ENCODE measurements around the gene PLP1.

PLP1 gene

DNA sequence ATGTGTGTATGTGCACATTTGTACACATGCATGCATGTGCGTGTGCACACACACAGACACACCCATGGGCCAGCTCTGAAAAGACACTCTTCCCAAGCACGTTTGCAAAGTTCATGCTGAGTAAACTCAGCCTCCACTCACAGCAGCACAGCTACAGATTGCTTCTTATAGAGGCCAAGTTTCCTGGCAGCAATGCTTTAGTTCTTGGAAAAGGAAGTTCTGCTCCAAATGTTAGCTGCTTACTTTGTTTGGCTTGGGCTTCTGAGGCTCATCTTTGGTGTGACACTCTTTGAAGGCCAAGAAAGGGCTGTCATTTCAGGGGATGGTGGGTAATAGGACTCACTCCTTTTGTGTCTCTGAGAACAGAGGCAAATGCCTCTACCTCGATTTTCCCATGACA, 6.6 kb downstream of the PLP1 start:
- H3K9ac ChIP-seq (ENCODE audit: low read length), result no peak overlapping the region
- H3K9me3 ChIP-seq (ENCODE audit: control insufficient read depth, low read length), result no peaks in the 10 kb centered on the region

DNA sequence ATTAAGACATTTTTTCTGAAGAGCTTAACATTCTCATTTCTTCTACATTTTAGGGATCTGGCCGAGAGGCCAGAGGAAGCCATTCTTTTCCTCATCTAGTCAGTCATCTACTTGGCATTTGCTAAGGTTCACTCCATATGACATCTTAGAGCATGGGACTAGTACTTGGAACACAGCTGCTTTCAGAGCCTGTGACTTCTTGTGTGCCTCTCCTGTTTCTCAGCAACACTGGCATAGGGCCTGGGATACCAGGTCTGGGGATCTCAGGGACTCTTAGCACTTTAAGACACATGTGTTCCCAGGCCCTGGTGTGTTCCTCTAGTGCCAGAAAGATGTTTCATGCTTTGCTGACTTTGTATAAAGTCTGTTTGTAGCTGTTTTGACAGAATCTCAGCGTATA, 7.3 kb downstream of the PLP1 start:
- Histone ChIP-seq H3K27me3 (ENCODE audit: control insufficient read depth, insufficient read depth, low read length) (no peaks in the 10 kb centered on the region), H3K9me3 (ENCODE audit: control insufficient read depth, low read length) (no peaks in the 10 kb centered on the region), H3K9ac (ENCODE audit: low read length) (no peak overlapping the region), H3K36me3 (ENCODE audit: control insufficient read depth, insufficient read depth, low read length) (no peaks in the 10 kb centered on the region), H3K4me1 (ENCODE audit: control insufficient read depth, insufficient read depth, low read length) (no peaks in the 10 kb centered on the region), H3K4me3 (ENCODE audit: low read length) (no peak overlapping the region)

More for the DNA sequence above, 6.6 kb downstream of the PLP1 start:
- no peaks in the 10 kb centered on the region for H3K36me3 ChIP-seq (ENCODE audit: control insufficient read depth, insufficient read depth, low read length)
- no peaks in the 10 kb centered on the region for H3K27me3 ChIP-seq (ENCODE audit: control insufficient read depth, insufficient read depth, low read length)
- H3K4me3 ChIP-seq (ENCODE audit: low read length), result no peak overlapping the region
- H3K4me1 ChIP-seq (ENCODE audit: control insufficient read depth, insufficient read depth, low read length), result no peaks in the 10 kb centered on the region

DNA sequence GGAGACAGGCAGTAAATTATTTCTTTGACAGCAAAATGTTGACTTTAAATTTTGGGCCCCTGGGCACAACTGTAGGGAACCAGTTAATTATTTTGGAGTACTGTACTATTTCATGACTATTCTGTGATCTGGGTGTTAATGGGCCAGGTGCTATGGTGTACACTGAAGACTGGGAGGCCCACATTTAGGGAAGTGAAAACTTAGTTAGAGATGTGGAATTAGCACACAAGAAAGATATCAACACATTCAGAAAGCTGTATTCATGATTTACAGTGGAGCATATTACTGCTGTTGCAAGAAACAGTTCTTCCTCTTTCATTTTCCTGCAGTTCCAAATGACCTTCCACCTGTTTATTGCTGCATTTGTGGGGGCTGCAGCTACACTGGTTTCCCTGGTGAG, 12.4 kb downstream of the PLP1 start:
- no peak overlapping the region for H3K9ac ChIP-seq (ENCODE audit: low read length)
- H3K4me3 ChIP-seq (ENCODE audit: low read length), result no peak overlapping the region
- no peaks in the 10 kb centered on the region for H3K9me3 ChIP-seq (ENCODE audit: control insufficient read depth, low read length)
- no peaks in the 10 kb centered on the region for H3K4me1 ChIP-seq (ENCODE audit: control insufficient read depth, insufficient read depth, low read length)
- H3K27me3 ChIP-seq (ENCODE audit: control insufficient read depth, insufficient read depth, low read length), result no peaks in the 10 kb centered on the region
- no peaks in the 10 kb centered on the region for H3K36me3 ChIP-seq (ENCODE audit: control insufficient read depth, insufficient read depth, low read length)

DNA sequence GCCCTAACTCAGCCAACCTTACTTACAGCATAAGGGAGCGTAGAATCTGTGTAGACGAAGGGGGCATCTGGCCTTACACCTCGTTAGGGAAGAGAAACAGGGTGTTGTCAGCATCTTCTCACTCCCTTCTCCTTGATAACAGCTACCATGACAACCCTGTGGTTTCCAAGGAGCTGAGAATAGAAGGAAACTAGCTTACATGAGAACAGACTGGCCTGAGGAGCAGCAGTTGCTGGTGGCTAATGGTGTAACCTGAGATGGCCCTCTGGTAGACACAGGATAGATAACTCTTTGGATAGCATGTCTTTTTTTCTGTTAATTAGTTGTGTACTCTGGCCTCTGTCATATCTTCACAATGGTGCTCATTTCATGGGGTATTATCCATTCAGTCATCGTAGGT, 14.6 kb downstream of the PLP1 start:
- H3K27me3 ChIP-seq (ENCODE audit: control insufficient read depth, insufficient read depth, low read length), result no peaks in the 10 kb centered on the region

DNA sequence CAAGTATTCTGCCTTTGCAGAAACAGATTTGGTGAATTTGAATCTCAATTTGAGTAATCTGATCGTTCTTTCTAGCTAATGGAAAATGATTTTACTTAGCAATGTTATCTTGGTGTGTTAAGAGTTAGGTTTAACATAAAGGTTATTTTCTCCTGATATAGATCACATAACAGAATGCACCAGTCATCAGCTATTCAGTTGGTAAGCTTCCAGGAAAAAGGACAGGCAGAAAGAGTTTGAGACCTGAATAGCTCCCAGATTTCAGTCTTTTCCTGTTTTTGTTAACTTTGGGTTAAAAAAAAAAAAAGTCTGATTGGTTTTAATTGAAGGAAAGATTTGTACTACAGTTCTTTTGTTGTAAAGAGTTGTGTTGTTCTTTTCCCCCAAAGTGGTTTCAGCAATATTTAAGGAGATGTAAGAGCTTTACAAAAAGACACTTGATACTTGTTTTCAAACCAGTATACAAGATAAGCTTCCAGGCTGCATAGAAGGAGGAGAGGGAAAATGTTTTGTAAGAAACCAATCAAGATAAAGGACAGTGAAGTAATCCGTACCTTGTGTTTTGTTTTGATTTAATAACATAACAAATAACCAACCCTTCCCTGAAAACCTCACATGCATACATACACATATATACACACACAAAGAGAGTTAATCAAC, 15.3 kb downstream of the PLP1 start:
- no peaks in the 10 kb centered on the region for H3K27me3 ChIP-seq (ENCODE audit: control insufficient read depth, insufficient read depth, low read length)
- H3K36me3 ChIP-seq (ENCODE audit: control insufficient read depth, insufficient read depth, low read length), result no peaks in the 10 kb centered on the region
- no peaks in the 10 kb centered on the region for H3K4me1 ChIP-seq (ENCODE audit: control insufficient read depth, insufficient read depth, low read length)
- H3K9me3 ChIP-seq (ENCODE audit: control insufficient read depth, low read length), result no peaks in the 10 kb centered on the region
- no peak overlapping the region for H3K9ac ChIP-seq (ENCODE audit: low read length)
- H3K4me3 ChIP-seq (ENCODE audit: low read length), result no peak overlapping the region

More for the DNA sequence above, 14.6 kb downstream of the PLP1 start:
- H3K9me3 ChIP-seq (ENCODE audit: control insufficient read depth, low read length), result no peaks in the 10 kb centered on the region
- H3K36me3 ChIP-seq (ENCODE audit: control insufficient read depth, insufficient read depth, low read length), result no peaks in the 10 kb centered on the region
- H3K4me1 ChIP-seq (ENCODE audit: control insufficient read depth, insufficient read depth, low read length), result no peaks in the 10 kb centered on the region
- H3K9ac ChIP-seq (ENCODE audit: low read length), result no peak overlapping the region
- no peak overlapping the region for H3K4me3 ChIP-seq (ENCODE audit: low read length)

DNA sequence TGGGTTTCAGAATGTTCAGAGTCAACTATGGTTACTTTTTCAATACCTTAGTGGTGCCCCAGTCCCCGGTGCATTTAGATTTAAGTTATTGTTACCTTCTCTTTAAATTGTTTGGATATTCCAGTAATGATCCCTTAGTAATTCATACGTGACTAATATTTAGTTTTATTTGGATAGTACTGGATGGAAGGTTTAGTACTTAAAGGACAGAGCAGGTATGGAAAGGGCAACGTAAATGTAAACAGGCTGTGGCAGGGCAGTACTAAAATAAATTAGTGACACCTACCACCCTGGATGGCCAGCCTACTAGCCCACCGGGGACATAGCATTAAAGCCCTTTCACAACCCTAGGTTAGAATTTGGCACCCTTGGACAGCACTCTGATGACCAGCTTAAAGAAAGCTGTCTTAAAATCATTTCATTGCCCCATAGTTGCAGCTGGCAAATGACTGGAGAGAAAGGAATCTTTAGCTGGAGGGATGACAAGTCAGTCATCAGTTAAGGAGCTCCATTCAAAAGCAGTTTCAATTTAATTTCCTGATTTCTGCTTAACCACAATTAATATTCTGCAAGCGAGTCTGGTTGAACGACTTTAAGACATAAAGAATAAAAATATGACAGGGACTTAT, 16.4 kb downstream of the PLP1 start:
- no peaks in the 10 kb centered on the region for H3K9me3 ChIP-seq (ENCODE audit: control insufficient read depth, low read length)
- no peak overlapping the region for H3K4me3 ChIP-seq (ENCODE audit: low read length)
- H3K36me3 ChIP-seq (ENCODE audit: control insufficient read depth, insufficient read depth, low read length), result no peaks in the 10 kb centered on the region
- no peaks in the 10 kb centered on the region for H3K27me3 ChIP-seq (ENCODE audit: control insufficient read depth, insufficient read depth, low read length)
- H3K9ac ChIP-seq (ENCODE audit: low read length), result no peak overlapping the region
- no peaks in the 10 kb centered on the region for H3K4me1 ChIP-seq (ENCODE audit: control insufficient read depth, insufficient read depth, low read length)

DNA sequence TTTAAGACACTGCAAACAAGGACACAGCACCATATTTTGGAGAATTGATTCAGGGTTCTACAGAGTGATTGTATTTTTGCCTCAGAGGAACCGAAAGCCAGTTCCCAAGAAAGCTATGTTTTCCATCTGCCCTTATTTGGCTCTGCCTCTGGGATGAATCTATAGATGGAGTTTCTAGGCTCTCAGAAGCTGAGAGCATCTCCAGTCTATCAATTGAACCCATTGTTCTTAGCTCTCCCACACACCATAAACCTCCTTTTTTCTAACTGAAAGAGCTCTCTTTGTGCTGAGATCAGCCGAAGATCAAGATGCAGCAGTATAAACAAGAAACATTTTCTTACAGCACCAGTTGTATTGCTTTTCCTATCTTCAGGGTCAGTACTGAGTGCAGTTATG, 16.9 kb downstream of the PLP1 start:
- Histone ChIP-seq H3K9me3 (ENCODE audit: control insufficient read depth, low read length) (no peaks in the 10 kb centered on the region), H3K4me3 (ENCODE audit: low read length) (no peak overlapping the region), H3K36me3 (ENCODE audit: control insufficient read depth, insufficient read depth, low read length) (no peaks in the 10 kb centered on the region), H3K9ac (ENCODE audit: low read length) (no peak overlapping the region), H3K4me1 (ENCODE audit: control insufficient read depth, insufficient read depth, low read length) (no peaks in the 10 kb centered on the region), H3K27me3 (ENCODE audit: control insufficient read depth, insufficient read depth, low read length) (no peaks in the 10 kb centered on the region)

DNA sequence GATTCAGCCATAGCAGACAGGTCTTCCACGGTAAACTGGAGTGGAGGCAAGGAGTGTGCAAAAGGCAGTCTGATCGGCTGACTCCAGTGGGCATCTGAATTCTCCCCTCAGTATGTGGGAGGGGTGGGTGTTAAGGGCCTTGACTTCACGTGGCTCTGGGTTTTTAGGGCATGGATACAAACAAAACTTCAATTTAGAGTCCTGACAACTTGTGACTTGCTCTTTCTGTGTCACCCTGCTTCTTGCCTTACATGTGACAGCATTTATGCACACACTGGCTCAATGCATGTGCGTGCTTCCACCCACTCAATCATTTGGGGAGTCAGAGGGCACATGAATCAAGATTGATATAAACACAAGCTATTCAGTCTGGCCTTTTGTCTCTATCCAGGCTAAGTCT, 17.5 kb downstream of the PLP1 start:
- no peaks in the 10 kb centered on the region for H3K4me1 ChIP-seq (ENCODE audit: control insufficient read depth, insufficient read depth, low read length)
- no peaks in the 10 kb centered on the region for H3K27me3 ChIP-seq (ENCODE audit: control insufficient read depth, insufficient read depth, low read length)
- no peak overlapping the region for H3K9ac ChIP-seq (ENCODE audit: low read length)
- no peak overlapping the region for H3K4me3 ChIP-seq (ENCODE audit: low read length)
- H3K36me3 ChIP-seq (ENCODE audit: control insufficient read depth, insufficient read depth, low read length), result no peaks in the 10 kb centered on the region
- no peaks in the 10 kb centered on the region for H3K9me3 ChIP-seq (ENCODE audit: control insufficient read depth, low read length)

DNA sequence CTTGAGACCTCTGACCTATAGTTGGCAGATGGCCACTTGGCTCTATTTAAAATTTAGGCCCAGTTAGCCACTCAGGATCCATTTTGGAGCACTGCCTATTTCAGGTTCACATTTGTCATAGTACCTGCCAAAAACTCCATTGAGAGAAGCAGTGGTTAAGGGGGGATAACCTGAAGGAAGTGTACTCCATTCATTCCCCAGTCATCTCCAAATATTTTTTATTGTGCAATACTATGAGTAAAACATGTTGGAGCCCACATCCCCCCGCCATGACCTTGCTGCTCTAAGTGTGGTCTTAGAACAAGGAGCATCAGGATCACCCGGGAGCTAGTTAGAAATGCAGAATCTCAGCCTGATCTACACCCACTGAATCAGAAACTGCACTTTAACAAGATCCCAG, 21.1 kb downstream of the PLP1 start:
- Histone ChIP-seq H3K4me1 (ENCODE audit: control insufficient read depth, insufficient read depth, low read length) (no peaks in the 10 kb centered on the region), H3K4me3 (ENCODE audit: low read length) (no peak overlapping the region), H3K9me3 (ENCODE audit: control insufficient read depth, low read length) (no peaks in the 10 kb centered on the region), H3K9ac (ENCODE audit: low read length) (no peak overlapping the region), H3K36me3 (ENCODE audit: control insufficient read depth, insufficient read depth, low read length) (no peaks in the 10 kb centered on the region), H3K27me3 (ENCODE audit: control insufficient read depth, insufficient read depth, low read length) (no peaks in the 10 kb centered on the region)

DNA sequence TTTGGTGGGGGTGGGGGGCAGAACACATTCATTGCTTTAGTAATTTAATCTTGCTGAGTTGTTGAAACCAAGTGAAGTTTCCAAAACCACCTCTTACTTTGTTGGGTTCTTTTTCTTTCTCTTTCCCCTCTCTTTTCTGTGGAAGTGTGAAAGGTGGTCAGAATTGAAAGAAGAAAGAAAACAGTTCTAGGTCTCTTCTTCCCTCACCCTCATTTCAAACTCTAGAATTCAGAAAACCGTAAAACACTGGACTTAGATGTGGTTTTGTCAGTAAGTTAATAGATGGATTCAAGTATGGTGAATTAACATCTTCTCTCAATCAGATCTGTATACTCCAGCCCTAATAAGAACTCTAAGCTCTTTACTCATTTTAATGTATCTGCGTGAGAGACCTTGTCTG, 23.7 kb downstream of the PLP1 start:
- Histone ChIP-seq H3K9me3 (ENCODE audit: control insufficient read depth, low read length) (no peaks in the 10 kb centered on the region), H3K36me3 (ENCODE audit: control insufficient read depth, insufficient read depth, low read length) (no peaks in the 10 kb centered on the region), H3K9ac (ENCODE audit: low read length) (no peak overlapping the region), H3K27me3 (ENCODE audit: control insufficient read depth, insufficient read depth, low read length) (no peaks in the 10 kb centered on the region), H3K4me1 (ENCODE audit: control insufficient read depth, insufficient read depth, low read length) (no peaks in the 10 kb centered on the region), H3K4me3 (ENCODE audit: low read length) (no peak overlapping the region)

DNA sequence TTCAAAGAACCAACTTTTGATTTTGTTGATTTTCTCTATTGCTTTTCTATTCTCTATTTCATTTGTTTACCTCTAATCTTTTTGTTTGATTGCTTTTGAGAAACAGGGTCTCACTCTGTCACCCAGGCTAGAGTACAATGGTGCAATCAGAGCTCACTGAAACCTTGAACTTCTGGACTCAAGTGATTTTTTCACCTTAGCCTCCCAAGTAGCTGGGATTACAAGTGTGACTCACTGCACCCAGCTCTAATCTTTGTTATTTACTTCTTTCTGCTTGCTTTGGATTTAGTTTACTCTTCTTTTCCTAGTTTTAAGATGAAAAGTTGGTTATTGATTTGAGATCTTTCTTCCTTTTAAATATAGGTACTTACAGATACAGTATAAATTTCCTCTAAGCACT, 29.2 kb downstream of the PLP1 start:
- Histone ChIP-seq H3K4me3 (ENCODE audit: low read length) (no peak overlapping the region), H3K4me1 (ENCODE audit: control insufficient read depth, insufficient read depth, low read length) (no peaks in the 10 kb centered on the region), H3K36me3 (ENCODE audit: control insufficient read depth, insufficient read depth, low read length) (no peaks in the 10 kb centered on the region), H3K9ac (ENCODE audit: low read length) (no peak overlapping the region), H3K27me3 (ENCODE audit: control insufficient read depth, insufficient read depth, low read length) (no peaks in the 10 kb centered on the region), H3K9me3 (ENCODE audit: control insufficient read depth, low read length) (no peaks in the 10 kb centered on the region)

DNA sequence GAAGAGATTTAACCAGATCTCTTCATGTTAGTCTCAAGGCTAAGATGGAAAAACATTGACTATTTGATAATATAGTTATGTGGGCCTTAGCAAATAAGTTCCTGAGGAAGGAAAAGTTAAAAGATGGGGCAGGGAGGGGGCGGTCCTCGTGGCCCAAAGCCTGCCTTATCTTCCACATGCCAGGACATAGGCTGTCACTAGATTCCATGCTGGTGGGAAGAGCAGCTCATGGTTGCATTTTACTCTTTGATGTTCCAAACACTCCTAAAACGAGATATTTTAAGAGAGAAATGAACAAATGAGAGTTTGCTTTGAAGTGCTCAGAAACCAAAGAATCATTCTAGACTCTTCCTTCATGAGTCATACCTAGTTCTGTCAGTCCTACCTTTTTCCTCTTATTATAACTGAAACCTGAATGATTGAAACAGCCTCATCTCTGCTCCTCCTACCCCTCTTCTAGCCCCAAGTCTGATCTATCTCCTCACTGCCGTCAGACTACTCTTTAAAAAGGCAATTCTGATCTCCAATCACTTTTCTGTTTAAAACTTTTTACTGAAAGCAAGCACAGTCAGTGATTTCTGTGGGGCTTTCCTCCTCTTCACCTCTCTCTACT, 30.3 kb downstream of the PLP1 start:
- no peaks in the 10 kb centered on the region for H3K4me1 ChIP-seq (ENCODE audit: control insufficient read depth, insufficient read depth, low read length)
- no peak overlapping the region for H3K9ac ChIP-seq (ENCODE audit: low read length)
- H3K27me3 ChIP-seq (ENCODE audit: control insufficient read depth, insufficient read depth, low read length), result no peaks in the 10 kb centered on the region
- H3K36me3 ChIP-seq (ENCODE audit: control insufficient read depth, insufficient read depth, low read length), result no peaks in the 10 kb centered on the region
- no peak overlapping the region for H3K4me3 ChIP-seq (ENCODE audit: low read length)
- H3K9me3 ChIP-seq (ENCODE audit: control insufficient read depth, low read length), result no peaks in the 10 kb centered on the region
